Activated CD4-positive, alpha-beta T cell treated with anti-CD3 and anti-CD28 coated beads for 4 hours (primary cell): ENCODE measurements around the gene PAPPA2.
"Not testable (repeated sequence)": the region's sequence is repeated elsewhere in the genome, so short reads cannot be mapped to it uniquely, and the experiment has no call there.

Experiments
- DNase-seq, 2 donors: peaks; one replicate each; pipeline ENCODE4 v3.0.0-alpha.2; 2020

PAPPA2 gene

GRCh38 chr1:176552217-176552991, 89.4 kb downstream of the PAPPA2 start:
- no peak for DNase-seq

- DNase-seq, result no peak
Measured at GRCh38 chr1:176552999-176553398, 90.0 kb downstream of the PAPPA2 start.

- DNase-seq, result no peak
Measured at GRCh38 chr1:176556288-176556687, 93.3 kb downstream of the PAPPA2 start.

GRCh38 chr1:176557543-176558258, 94.7 kb downstream of the PAPPA2 start:
- DNase-seq, result no peak

GRCh38 chr1:176558561-176558960, 95.6 kb downstream of the PAPPA2 start:
- no peak for DNase-seq

- DNase-seq, result no peak
Measured at GRCh38 chr1:176559474-176559873, 96.5 kb downstream of the PAPPA2 start.

- DNase-seq, result no peak
Measured at GRCh38 chr1:176559878-176560277, 96.9 kb downstream of the PAPPA2 start.

GRCh38 chr1:176560681-176561080, 97.7 kb downstream of the PAPPA2 start:
- DNase-seq, result no peak

GRCh38 chr1:176561761-176562160, 98.8 kb downstream of the PAPPA2 start:
- not testable (repeated sequence) for DNase-seq

GRCh38 chr1:176566004-176566975, 103.3 kb downstream of the PAPPA2 start:
- no peak for DNase-seq

GRCh38 chr1:176567190-176567794, 104.3 kb downstream of the PAPPA2 start:
- DNase-seq, result no peak

GRCh38 chr1:176568185-176568584, 105.2 kb downstream of the PAPPA2 start:
- DNase-seq, result no peak

GRCh38 chr1:176574756-176575155, 111.8 kb downstream of the PAPPA2 start:
- DNase-seq, result no peak

- no peak for DNase-seq
Measured at GRCh38 chr1:176575991-176576390, 113.0 kb downstream of the PAPPA2 start.

- DNase-seq, result no peak
Measured at GRCh38 chr1:176576670-176577069, 113.7 kb downstream of the PAPPA2 start.

- no peak for DNase-seq
Measured at GRCh38 chr1:176577646-176578197, 114.7 kb downstream of the PAPPA2 start.

- DNase-seq, result no peak
Measured at GRCh38 chr1:176579087-176579486, 116.1 kb downstream of the PAPPA2 start.

- DNase-seq, result no peak
Measured at GRCh38 chr1:176595217-176595616, 132.2 kb downstream of the PAPPA2 start.

- no peak for DNase-seq
Measured at GRCh38 chr1:176601348-176601747, 138.4 kb downstream of the PAPPA2 start.

- no peak for DNase-seq
Measured at GRCh38 chr1:176602388-176603004, 139.5 kb downstream of the PAPPA2 start.

GRCh38 chr1:176603696-176604095, 140.7 kb downstream of the PAPPA2 start:
- no peak for DNase-seq

- no peak for DNase-seq
Measured at GRCh38 chr1:176604461-176604860, 141.5 kb downstream of the PAPPA2 start.
